OCI-LY1 (cell line): ENCODE data around the gene SLN.

Experiments
- H2AFZ ChIP-seq: fragments of 200-600 bp; sonication (generic), shearing (Covaris generic); 2 replicates; pipeline ENCODE4 v1.6.0; 2014; ENCODE audit warnings: antibody characterized with exemption, mild to moderate bottlenecking, low read length
- H3F3A ChIP-seq: fragments of 200-600 bp; sonication (generic), shearing (Covaris generic); 2 replicates; pipeline ENCODE4 v1.6.0; 2014; ENCODE audit warnings: mild to moderate bottlenecking, antibody characterized with exemption, low read length, moderate library complexity; ENCODE audit not compliant: insufficient read depth
- H3K27ac ChIP-seq: fragments of 200-600 bp; sonication (generic); 2 replicates; pipeline ENCODE4 v1.5.1; 2014; ENCODE audit warnings: low read length, mixed run types, mild to moderate bottlenecking, low read depth; ENCODE audit not compliant: poor library complexity, severe bottlenecking
- H3K27me3 ChIP-seq: fragments of 200-600 bp; sonication (generic); 2 replicates; pipeline ENCODE4 v1.6.0; 2014; ENCODE audit warnings: antibody characterized with exemption, mild to moderate bottlenecking, low read length, moderate library complexity; ENCODE audit not compliant: insufficient read depth
- H3K36me3 ChIP-seq: fragments of 200-600 bp; sonication (generic); 2 replicates; pipeline ENCODE4 v1.6.1; 2014; ENCODE audit warnings: mild to moderate bottlenecking, antibody characterized with exemption, low read length, moderate library complexity, mixed read lengths; ENCODE audit not compliant: insufficient read depth
- H3K4me1 ChIP-seq: fragments of 200-600 bp; sonication (generic); 2 replicates; pipeline ENCODE4 v1.5.1; 2014; ENCODE audit warnings: mild to moderate bottlenecking, low read length, moderate library complexity; ENCODE audit not compliant: insufficient read depth, severe bottlenecking
- H3K4me2 ChIP-seq: fragments of 200-600 bp; sonication (generic), shearing (Covaris generic); 2 replicates; pipeline ENCODE4 v1.6.1; 2014; ENCODE audit warnings: low read length
- H3K4me3 ChIP-seq: fragments of 200-600 bp; sonication (generic); 2 replicates; pipeline ENCODE4 v1.5.1; 2014; ENCODE audit warnings: low read length, low read depth, mild to moderate bottlenecking, mixed read lengths; ENCODE audit not compliant: poor library complexity, severe bottlenecking
- H3K79me2 ChIP-seq: fragments of 200-600 bp; shearing (Covaris generic); 2 replicates; pipeline ENCODE4 v1.6.1; 2016; ENCODE audit warnings: mixed run types, low read length, mixed read lengths; ENCODE audit not compliant: insufficient read depth
- H3K9ac ChIP-seq: fragments of 200-600 bp; sonication (generic), shearing (Covaris generic); 2 replicates; pipeline ENCODE4 v1.6.1; 2014; ENCODE audit warnings: mild to moderate bottlenecking, low read length, mixed read lengths
- H3K9me2 ChIP-seq: fragments of 200-600 bp; sonication (generic), shearing (Covaris generic); 2 replicates; pipeline ENCODE4 v1.6.1; 2014; ENCODE audit warnings: low read depth, mild to moderate bottlenecking, low read length, mixed read lengths
- H3K9me3 ChIP-seq: fragments of 200-600 bp; shearing (Covaris generic); 2 replicates; pipeline ENCODE4 v1.6.1; 2014; ENCODE audit warnings: low read length, mixed read lengths
- H4K20me1 ChIP-seq: fragments of 200-600 bp; sonication (generic), shearing (Covaris generic); 2 replicates; pipeline ENCODE4 v1.6.0; 2016; ENCODE audit warnings: mild to moderate bottlenecking, low read length; ENCODE audit not compliant: insufficient read depth
- CTCF ChIP-seq: fragments of 200-600 bp; sonication (generic), shearing (Covaris generic); IDR thresholded peaks from 2 replicates; pipeline ENCODE4 v1.5.1; 2017; ENCODE audit warnings: mild to moderate bottlenecking, antibody characterized with exemption, low read length, moderate library complexity, mixed read lengths
- EZH2 ChIP-seq: fragments of 200-600 bp; sonication (generic), shearing (Covaris generic); IDR thresholded peaks from 2 replicates; pipeline ENCODE4 v1.8.0; 2017; ENCODE audit warnings: borderline replicate concordance, mixed run types, mild to moderate bottlenecking, antibody characterized with exemption, low read length, moderate library complexity, mixed read lengths

Gene SLN

DNA sequence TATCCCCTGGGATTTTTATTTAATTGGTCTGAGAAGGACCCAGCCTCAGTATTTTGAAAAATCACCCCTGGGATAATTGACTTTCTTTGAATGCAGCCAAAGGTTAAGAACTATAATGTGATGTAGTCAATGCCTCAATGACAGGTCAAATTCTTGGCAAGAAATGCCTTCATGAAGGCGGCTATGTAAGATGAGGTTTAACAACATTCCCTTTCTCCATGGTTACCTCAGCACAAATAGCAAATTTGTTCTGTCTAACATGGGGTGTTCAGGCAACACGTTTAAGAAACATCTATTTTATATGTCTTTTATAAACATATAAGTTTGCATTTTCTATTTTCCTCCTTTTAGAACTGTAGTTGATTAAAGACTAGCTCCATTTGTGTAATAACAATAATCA is 5.3 kb downstream of the SLN start:
- Histone ChIP-seq H3K36me3 (no peaks in the 10 kb centered on the region), H3F3A (no peaks in the 10 kb centered on the region), H4K20me1 (no peaks in the 10 kb centered on the region), H3K4me3 (no peak overlapping the region), H3K9ac (no peak overlapping the region), H3K4me1 (no peaks in the 10 kb centered on the region), H3K9me2 (no peaks in the 10 kb centered on the region), H3K79me2 (no peaks in the 10 kb centered on the region), H2AFZ (no peak overlapping the region), H3K4me2 (no peak overlapping the region), H3K27ac (no peak overlapping the region), H3K9me3 (no peaks in the 10 kb centered on the region), H3K27me3 (no peaks in the 10 kb centered on the region)
- TF ChIP-seq EZH2 (no peak), CTCF (no peak)

GRCh38 chr11:107705027-107705426 is 6.8 kb downstream of the SLN start:
- Histone ChIP-seq H3K36me3 (no peaks in the 10 kb centered on the region), H3K27ac (no peak overlapping the region), H3K79me2 (no peaks in the 10 kb centered on the region), H3K9me3 (no peaks in the 10 kb centered on the region), H3K4me1 (no peaks in the 10 kb centered on the region), H4K20me1 (no peaks in the 10 kb centered on the region), H3K9me2 (no peaks in the 10 kb centered on the region), H3K9ac (no peak overlapping the region), H2AFZ (no peak overlapping the region), H3F3A (no peaks in the 10 kb centered on the region), H3K4me3 (no peak overlapping the region), H3K27me3 (no peaks in the 10 kb centered on the region), H3K4me2 (no peak overlapping the region)
- TF ChIP-seq CTCF: no peak
- TF ChIP-seq EZH2: no peak

- no peak overlapping the region for H3K4me2 ChIP-seq
- H3K9me2 ChIP-seq: no peaks in the 10 kb centered on the region
- H3K9me3 ChIP-seq: no peaks in the 10 kb centered on the region
These were observed 7.4 kb downstream of the SLN start for GRCh38 chr11:107704451-107704850.

More at GRCh38 chr11:107704451-107704850, 7.4 kb downstream of the SLN start:
- H3K4me1 ChIP-seq: no peaks in the 10 kb centered on the region
- no peaks in the 10 kb centered on the region for H3K79me2 ChIP-seq
- H3K27ac ChIP-seq: no peak overlapping the region
- no peaks in the 10 kb centered on the region for H3K27me3 ChIP-seq
- H2AFZ ChIP-seq: no peak overlapping the region
- H4K20me1 ChIP-seq: no peaks in the 10 kb centered on the region
- TF ChIP-seq CTCF: no peak
- TF ChIP-seq EZH2: no peak
- H3F3A ChIP-seq: no peaks in the 10 kb centered on the region
- no peak overlapping the region for H3K4me3 ChIP-seq
- no peak overlapping the region for H3K9ac ChIP-seq
- H3K36me3 ChIP-seq: no peaks in the 10 kb centered on the region
